ENCODE measurements around the gene DYNC1I2.

Gene DYNC1I2

DNA sequence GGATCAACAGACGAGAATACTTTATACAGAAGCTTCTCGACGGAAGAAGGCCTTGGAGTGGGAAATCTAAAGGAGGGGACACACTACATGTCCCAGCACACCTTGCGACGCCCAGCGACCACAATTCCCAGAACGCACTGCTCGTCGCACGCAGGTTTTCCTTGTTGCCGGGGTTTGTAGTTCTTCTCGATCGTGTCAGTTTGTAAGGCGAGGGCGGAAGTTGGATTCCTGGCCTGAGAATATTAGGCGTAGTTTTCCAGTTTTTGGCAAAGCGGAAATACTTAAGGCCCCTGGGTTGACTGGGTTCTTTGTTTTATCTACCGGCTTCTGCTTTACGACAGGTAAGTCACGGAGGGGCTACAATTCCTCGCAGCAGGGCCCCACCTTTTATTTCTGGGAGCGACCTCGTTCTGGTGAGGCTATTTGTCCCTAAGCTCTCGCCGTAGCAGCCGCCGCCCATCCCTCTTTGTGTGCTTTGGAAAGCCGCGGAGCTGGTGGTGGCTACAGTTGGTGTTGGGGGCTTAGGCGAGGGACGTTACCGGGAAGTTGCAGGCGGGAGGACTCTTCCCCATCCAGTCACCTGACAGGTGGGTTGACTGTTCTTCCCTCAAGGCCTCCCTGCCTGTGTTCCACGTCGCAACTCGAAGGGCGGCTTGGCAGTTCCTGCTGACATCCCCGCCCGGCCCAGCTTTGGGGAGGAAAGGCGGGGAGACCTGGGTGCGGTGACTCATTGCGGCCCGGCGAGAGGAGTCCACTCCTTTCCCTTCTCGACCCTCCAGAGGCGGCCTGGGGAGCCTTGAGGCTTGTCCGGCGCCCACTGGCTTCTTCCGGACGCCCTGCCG lies at the start of gene DYNC1I2:
TSS of gene DYNC1I2 (plus strand) at position 183 of the 842 bp plus-strand sequence. CDS start 2,687 bp downstream, outside the sequence.
- peak; percentile 71 to 98 (median 95) for DNase-seq

DNA sequence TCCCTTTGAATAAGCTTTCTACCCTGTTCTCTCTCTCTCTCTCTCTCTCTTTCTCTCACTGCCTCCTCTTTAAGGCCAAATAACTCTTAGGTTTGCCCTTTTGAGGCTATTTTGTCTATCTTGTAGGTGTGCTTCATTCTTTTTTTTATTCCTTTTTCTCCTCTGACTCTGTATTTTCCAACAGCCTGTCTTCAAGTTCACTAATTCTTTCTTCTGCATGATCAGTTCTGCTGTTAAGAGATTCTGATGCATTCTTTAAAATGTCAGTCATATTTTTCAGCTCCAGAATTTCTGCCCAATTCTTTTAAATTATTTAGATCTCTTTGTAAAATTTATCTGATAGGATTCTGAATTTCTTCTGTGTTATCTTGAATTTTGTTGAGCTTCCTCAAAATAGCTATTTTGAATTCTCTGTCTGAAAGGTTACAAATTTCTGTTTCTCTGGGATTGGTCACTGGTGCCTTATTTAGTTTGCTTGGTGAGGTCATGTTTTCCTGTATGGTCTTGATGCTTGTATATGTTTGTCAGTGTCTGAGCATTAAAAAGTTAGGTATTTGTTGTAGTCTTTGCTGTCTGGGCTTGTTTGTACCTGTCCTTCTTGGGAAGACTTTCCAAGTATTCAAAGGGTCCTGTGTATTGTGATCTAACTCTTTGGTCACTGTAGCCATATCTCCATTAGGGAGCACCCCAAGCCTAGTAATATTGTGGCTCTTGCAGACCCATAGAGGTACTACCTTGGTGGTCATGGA lies 35.4 kb upstream of the DYNC1I2 start:
- no peak for DNase-seq

DNA sequence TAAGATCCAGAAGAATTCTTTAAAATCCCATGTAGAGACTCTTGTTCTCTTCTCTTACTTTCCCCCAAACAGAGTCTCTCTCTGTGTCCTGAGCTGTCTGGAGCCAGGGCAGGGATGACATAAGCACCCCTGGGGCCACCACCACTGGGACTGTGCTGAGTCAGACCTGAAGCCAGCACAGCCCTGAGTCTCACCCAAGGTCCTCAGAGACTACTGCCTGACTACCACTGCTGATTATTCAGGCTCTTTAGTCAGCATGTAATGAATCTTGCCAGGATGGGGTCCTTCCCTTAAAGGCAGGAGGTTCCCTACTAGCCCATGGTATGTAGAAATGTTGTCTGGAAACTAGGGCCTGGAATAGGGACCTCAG lies 34.9 kb upstream of the DYNC1I2 start:
- no peak for DNase-seq

DNA sequence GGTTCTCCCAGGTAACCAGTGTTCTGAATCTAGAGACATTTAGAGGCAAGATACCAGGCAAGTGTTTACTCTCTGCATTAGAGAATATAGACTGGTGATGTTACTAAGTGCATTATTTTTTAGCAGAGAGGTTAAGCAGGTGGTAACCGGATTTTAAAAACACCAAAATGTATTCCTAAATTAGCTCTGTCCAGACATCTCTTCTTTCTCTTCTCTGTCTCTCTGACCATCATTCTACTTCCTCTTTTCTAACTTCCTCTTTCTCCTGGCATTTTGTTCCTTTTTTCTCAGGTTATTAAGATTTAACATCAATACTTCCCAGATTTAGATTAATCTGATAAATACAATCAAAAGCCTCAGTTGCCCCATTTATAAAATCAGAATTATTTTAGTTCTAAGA lies 31.7 kb upstream of the DYNC1I2 start:
- DNase-seq, result no peak

DNA sequence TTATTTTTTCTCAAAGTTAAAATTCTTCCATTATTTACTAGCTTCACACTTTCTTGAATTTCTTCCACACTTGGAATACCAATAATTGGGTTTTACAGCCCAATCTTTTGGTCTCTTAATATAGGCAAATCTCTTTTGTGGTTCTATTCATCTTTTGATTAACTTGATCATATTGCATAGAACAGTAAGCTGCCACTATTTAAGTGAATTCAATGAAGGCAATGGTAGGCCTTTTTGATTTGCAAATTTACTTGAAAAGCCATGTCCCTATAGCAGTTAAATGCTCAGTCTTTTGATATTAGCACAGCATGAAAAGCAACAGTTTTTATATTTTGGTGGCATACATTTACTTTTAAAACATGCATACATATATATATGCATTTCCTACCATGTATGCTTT lies 20.2 kb upstream of the DYNC1I2 start:
- no peak for DNase-seq

DNA sequence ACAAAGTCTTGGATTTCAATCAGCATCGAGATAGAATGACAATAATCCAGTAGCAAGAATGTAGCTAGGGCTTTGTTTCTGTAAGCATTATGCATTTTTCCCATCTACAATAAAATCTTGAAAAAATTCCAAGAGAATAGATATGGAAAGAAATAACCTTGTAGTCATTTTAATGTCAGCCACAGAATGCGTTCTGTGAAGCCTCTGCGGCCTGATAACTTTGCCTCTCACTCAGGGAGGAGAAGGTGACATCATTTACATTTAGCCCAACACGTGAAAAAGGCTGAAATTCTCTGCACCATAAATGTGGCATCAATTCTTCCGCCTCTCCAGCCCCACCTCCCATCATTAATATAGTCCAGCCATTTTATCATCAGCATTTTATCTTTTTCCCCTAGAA lies 19.1 kb upstream of the DYNC1I2 start:
- DNase-seq, result no peak

DNA sequence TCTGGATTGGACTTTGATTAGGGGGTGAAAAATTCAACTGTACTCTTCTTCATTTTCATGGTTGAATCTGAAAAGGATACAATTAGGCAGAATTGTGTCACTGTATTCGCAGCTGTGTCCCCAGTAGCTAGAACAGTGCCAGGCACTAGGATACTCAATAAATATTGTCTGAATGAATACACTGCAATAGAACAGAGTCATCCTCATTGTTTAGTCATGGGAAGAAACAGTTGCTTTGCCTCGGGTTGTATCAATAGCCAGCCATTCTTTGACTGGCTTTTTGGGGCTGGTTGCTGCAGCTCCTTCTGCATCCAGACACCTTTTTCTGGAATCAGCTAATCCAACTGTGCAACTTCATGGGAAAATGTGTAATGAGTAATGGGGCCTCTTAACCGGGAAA lies 18.1 kb upstream of the DYNC1I2 start:
- DNase-seq, result peak in 6 of 14 donors; percentile 5 to 45 (median 8)

DNA sequence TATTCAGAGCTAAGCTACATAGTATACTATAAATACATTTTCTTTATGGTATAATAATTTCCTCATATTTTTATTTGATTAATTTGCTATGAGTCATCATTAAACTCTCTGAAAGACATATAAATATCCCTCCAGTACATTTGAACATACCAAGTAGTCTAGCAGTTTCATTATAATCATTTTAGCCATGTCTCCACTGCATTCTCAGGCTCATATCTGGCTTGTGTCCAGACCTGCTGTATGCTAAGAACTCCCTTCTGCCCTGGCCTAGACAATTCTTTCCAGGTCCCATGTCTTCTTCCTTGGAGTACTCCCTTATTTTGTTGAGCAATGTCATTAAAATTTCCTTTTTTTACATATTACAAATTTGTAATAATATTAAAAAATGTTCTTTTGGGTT lies 16.6 kb upstream of the DYNC1I2 start:
- no peak for DNase-seq

DNA sequence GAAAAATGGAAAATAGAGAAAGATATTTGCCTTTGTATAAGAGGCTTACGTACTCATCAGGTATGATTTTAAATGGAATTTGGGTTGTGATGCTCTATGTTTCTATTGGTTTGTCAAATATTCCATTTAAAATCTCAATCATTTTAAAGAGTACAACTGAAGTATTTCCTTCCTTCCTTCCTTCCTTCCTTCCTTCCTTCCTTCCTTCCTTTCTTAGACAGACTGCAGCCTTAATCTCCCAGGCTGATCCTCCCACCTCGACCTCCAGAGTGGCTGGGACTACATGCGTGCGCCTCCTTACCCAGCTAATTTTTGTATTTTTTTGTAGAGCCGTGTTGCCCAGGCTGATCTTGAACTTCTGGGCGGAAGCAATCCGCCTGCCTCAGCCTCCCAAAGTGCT lies 15.4 kb upstream of the DYNC1I2 start:
- no peak for DNase-seq

DNA sequence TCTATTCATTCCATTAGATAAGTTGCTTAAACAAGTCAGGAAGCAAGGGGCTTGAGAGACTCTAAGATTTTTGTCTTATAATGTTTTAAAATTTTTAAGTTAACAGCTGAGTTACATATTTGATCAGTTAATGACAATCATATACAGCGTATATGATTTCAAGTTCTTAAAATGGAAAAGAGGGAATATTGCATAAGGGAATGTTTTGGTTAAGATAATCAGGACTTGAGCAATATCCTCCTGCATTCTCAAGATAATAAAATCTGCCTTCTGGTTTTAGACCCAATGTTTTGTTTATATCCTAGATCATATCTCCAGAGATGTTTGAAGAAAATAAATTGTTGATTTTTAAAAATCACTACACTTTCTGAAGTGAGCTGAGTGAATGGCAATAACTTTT lies 13.4 kb upstream of the DYNC1I2 start:
- DNase-seq, result no peak

DNA sequence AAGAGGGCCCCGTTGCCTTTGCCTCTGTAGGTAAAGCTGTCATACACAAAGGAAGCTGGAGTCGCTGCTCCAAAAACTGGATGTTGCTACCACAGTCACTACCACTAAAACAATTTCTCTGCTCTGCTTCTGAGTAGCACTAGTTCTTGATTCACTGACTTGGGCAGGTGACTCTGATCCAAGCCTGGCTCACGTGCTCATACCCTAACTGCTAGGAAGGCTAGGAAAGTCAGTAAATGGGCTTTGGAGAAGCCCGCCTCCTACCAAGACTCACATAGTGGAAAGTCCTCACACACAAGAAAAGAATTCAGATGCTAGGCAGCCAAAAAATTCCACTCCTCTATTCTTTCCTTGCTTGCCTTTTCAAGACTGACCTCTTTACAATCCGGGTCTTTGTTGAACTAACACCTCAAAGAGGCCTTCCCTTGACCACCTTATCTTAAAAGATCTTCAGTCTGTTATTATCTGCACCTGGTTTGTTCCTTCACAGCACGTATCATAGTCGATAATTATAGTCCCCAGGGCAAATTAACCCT lies 11.4 kb upstream of the DYNC1I2 start:
- no peak for DNase-seq

DNA sequence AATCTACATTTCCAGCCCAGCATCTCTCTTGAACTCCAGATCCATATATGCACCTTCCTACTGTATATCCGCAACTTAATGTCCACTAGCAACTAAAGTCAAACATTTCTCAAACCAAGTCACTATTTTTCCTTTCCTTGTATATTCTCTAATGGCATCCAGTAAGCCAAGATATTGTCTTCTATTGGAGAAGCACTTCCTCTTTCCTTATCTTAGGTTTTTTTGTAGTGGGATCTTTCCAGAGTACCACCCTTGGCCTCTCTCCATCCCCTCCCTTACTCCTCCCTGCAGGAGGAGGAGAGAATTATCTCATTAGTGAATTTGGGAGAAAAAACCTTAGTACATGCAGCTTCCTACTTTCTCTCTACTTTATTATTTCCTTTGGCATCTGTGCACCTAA lies 8.7 kb upstream of the DYNC1I2 start:
- DNase-seq, result no peak

DNA sequence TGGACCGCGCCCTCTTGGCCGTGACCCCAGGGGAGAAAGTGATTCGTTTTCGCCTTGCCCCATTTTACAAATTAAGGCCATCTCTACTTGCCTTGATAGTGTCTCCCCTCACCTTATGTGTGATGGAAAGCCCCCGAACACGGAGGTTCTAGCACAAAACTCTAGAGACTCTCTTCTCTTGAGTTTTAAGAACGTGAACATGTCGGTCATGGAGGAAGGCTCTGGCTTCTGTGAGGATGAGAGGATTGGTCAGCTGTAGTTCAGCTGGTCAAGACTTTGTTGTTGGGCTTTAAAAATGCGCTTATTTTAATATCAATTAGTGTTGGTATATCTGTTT lies 828 bp downstream of the DYNC1I2 start:
- DNase-seq, result peak in 2 of 14 donors; percentile 18 to 63

DNA sequence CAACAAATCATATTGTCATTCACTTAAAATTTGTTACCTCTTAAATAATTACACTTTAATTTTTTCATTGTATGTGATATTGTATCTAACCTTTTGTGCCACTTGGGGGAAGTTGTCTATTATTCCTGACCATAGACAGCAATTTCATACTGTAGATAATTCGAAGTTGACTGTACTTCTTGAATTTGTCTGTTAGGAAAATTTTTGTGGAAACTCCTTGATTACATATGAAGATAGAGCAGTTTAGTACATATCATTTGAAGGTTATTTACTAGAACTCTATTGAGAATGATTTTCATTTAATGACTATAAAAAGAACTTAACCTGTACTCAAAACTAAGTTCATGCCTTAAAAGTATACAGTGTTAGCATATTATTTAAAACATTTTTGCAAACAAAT lies 5.1 kb downstream of the DYNC1I2 start:
- DNase-seq, result no peak

DNA sequence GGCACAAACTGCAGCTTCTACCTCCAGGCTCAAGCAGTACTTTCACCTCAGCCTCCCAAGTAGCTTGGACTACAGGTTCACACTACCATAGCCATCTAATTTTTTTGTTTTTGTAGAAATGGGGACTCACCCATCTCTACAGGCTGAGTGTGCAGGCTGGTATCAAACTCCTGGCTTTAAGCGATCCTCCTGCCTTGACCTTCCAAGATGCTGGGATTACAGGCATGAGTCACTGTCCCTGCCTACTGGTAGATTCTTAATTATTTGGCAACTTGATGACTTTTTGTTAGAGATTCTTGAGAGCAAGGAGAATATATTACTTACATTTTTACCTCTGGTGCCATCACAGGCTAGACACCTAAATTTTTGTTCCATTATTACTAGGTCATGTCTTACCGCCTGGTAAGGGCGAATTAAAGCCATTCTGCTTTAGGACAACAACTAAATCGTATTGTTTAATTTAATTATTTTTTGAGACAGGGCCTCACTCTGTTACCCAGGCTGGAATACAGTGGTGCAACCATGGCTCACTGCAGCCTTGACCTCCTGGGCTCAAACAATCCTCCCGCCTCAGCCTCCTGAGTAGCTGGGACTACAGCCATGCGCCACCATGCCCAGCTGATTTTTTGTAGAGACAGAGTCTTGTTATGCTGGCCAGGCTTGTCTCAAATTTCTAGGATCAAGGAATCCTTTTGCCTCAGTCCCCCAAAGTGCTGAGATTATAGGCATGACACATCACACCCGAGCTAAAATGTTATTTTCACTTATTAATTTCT lies 15.7 kb downstream of the DYNC1I2 start:
- no peak for DNase-seq

DNA sequence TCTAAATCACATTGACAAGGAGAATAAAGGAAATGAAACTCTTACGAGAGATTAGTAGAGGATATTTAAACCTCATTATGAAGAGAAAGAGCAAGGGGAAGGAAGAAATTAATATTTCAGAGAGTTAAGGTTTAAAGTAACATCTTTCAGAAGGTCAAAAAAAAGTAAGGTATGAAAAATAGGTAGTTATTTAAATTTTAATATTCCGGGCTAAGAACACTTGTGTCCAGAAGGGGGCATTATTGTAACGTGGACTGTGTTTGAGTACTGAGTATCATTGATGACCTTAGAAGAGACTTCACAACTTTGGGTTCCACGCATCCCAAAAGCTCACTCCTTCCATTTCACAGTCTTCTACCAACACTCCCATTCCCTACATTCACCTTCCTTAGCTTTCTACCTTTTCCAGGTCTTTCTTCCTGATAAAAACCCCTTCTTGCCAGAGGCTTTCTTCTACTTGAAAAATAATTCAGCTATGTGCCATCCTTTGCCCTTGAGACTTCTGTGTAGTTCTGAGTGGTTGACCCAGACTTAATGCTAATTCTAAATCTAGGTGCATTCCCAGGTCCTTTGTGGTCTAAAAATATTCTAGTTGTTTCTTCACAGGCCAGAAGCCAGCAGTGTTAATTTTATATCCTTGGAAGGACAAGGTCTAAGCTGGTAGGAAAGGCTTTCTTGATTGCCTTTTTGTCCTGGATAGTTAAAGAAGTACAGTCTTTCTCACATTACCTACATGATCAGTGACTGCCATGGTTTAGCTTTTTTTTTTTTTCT lies 16.5 kb downstream of the DYNC1I2 start:
- peak in 1 of 14 donors; percentile 33 for DNase-seq

DNA sequence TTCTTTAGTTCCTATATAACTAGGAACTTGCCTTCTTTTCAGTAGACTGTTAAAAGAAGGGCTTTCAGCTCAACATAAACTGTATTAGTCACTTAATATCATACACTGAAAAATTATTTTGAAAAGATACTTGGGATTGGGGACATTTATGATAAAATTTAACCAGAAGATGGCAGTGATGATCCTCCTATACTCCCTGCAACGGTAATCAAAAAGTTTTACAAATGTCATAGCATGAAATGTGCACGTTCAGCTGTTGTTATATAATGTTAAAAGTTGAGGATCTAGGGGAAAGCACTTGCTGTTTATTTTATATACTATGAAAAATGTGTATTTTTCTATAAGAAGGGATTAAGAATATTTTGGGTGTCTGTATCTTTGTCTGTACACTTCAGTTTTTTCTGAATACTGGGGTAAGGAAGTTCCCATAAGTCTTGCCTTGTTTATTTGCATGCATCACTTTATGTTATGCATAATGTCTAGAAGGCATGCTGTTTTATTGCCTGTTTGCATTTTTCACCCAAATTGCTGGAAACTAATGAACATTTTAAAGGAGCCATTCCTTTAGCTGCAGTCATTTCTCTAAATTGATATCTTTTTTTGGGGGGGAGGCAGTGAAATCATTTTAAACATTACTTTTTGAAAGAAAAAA lies 19.0 kb downstream of the DYNC1I2 start:
- DNase-seq, result no peak

DNA sequence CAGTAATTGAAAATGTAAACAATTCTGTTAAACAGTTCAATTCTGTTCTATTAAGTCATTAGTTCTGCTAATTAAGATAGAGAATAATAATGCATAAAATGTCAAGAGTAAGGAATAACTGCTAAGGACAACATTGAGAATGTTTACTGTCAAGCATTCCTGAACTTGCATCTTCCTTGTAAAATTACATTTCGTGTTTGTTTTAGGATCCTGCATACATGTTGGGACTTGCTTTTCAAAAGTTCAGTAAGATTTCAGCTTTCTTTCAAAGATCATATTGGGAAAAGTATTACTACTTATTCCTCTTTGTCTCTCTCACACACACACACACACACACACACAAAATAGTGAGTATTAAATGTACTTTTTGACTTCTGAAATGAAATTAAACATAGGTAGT lies 20.5 kb downstream of the DYNC1I2 start:
- no peak for DNase-seq

DNA sequence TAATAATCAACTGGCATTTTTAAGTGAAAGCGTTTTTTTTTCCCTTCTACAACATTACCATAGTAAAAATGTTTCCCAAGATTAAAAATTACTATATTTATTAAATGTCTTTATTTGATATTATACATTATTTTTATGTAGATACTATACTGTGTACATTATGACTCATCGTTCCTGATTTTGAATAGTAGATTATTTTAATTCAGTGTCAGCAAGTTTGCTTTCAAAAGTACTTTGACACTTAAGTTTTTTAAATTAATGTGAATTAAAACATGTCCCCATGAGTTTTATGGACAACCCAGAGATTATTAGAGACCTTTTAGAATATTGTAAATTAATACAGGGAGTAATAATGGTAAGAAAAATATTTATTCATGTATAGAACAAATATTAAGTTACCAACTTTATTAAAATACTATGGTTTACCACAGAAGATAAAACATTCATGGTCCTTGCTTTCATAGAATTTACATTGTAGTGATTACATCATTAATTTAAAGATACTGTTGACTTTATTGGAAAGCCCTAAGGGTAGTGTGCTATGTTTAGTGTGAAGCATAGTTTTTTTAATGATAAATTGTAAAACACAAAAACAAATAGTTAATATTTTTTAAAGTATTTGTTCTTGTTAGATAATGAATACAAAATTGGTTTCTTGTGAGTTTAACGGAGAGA lies 21.9 kb downstream of the DYNC1I2 start:
- DNase-seq, result no peak

DNA sequence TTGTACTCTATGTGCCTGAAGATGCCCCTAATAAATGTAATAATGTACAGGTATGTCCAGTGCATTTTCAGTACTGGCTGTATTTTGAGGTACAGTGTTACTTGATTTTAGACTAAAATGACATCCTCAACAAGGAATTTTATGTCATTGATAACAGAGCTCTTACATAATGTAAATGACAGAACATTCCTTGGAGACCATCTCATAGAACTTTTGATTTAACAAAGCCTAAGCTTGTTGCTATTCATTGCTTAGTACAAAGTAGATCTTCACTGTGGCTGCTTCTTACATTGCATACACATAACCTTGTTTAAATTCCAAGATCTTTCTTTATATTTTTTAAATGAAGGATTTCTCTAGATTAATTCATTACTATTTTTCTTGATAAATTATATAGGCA lies 24.1 kb downstream of the DYNC1I2 start:
- DNase-seq, result no peak

DNA sequence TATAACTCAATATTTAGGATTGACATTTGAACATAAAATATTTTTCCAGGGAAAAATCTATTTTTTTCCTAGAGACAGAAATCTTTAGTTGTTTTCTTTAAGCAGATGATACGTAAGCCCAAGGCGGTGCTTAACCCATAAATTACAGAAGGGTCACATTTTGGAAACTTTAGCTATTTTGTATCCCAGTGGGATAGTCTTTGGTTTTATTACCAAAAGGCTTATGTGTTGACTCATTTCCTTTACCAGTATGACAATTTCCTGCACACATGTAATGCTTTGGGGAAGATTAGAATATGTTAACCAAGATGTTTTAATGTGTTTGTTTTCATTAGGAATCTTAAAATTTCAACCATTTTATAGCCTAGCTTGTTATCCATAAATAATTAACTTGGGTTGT lies 24.8 kb downstream of the DYNC1I2 start:
- no peak for DNase-seq
